Parietal lobe (tissue), 2 donors: ENCODE measurements around the gene ALOX12. TPM values are rescaled to one million over a fixed set of nuclear protein-coding genes. Genes with fewer than 3 reads are reported as not detected.

Experiments
- small RNA-seq: library from RNA; depleted of rRNA; stranded (forward); fragments of <200 nt; gene quantifications from one replicate; pipeline ENCODE3, GENCODE V24; 2014; ENCODE audit warnings: low replicate concordance
- total RNA-seq: library from RNA; depleted of rRNA; stranded (reverse); fragments of >200 nt; gene quantifications from one replicate; pipeline ENCODE4 v1.2.3, GENCODE V29; 2014

Gene ALOX12
- not detected for total RNA-seq

GRCh38 chr17:6995500-6996255, at the start of gene ALOX12:
Gene ALOX12 (plus strand): TSS chr17:6996049. CDS start chr17:6996118, 69 bp downstream.

GRCh38 chr17:7022781-7023571, 27.1 kb downstream of the ALOX12 start, which contains the start of gene BCL6B:
Gene BCL6B (plus strand): TSS chr17:7023050. CDS start chr17:7023672, 622 bp downstream.

GRCh38 chr17:7035591-7036368, 39.9 kb downstream of the ALOX12 start, which contains the start of gene SLC16A13:
Gene SLC16A13 (plus strand): TSS chr17:7036015. CDS start chr17:7036383, 368 bp downstream.

GRCh38 chr17:7043497-7044198, 47.8 kb downstream of the ALOX12 start, which contains the start of gene SLC16A11:
Gene SLC16A11 (minus strand): TSS chr17:7044092. CDS start chr17:7043513, 579 bp downstream.

Small RNA genes lying within 50 kb of the gene (small RNA-seq; reads per million reads assigned to genes)
- gene AC120057.1, result not detected

Other genes with a start within 250 kb of the ALOX12 start
- gene XAF1, start 240.0 kb upstream of the ALOX12 start, total RNA-seq, result 3.8 TPM
- gene FBXO39, start 219.8 kb upstream of the ALOX12 start, total RNA-seq, result not detected
- 1.3 TPM for gene TEKT1, start 164.3 kb upstream of the ALOX12 start, total RNA-seq
- 16.9 TPM for gene RNASEK, start 16.6 kb downstream of the ALOX12 start, total RNA-seq
- gene BCL6B, start 27.0 kb downstream of the ALOX12 start, total RNA-seq, result 3.1 TPM
- gene SLC16A13, start 40.0 kb downstream of the ALOX12 start, total RNA-seq, result 0.31 TPM
- gene SLC16A11, start 48.0 kb downstream of the ALOX12 start, total RNA-seq, result not detected
- not detected for gene CLEC10A, start 84.2 kb downstream of the ALOX12 start, total RNA-seq
- not detected for gene ASGR2, start 118.8 kb downstream of the ALOX12 start, total RNA-seq
- gene ASGR1, start 183.3 kb downstream of the ALOX12 start, total RNA-seq, result 12.5 TPM
- gene DLG4, start 223.8 kb downstream of the ALOX12 start, total RNA-seq, result 155 TPM
- gene ACADVL, start 223.9 kb downstream of the ALOX12 start, total RNA-seq, result 147 TPM
- 81.4 TPM for gene DVL2, start 238.5 kb downstream of the ALOX12 start, total RNA-seq
- gene PHF23, start 243.4 kb downstream of the ALOX12 start, total RNA-seq, result 25.7 TPM
- gene GABARAP, start 246.4 kb downstream of the ALOX12 start, total RNA-seq, result 103 TPM